ENCODE measurements around the gene PWWP2B.

GRCh38 chr10:132408823-132409666, 12.0 kb downstream of the PWWP2B start:
- TF ChIP-seq CTCF (conservative IDR thresholded peaks at IDR 0.05; ENCODE audit: low read depth in 2 of 2) (no peak), POLR2AphosphoS5 (IDR thresholded peaks at IDR 0.05; ENCODE audit: low read depth) (no peak), ETS1 (IDR thresholded peaks at IDR 0.05) (no peak), EZH2 (IDR thresholded peaks at IDR 0.05; ENCODE audit: low read depth, unreplicated experiment) (no peak), EZH2phosphoT487 (IDR thresholded peaks at IDR 0.05; ENCODE audit: unreplicated experiment) (no peak), REST (IDR thresholded peaks at IDR 0.05; ENCODE audit: unreplicated experiment) (no peak), ZNF114 (CRISPR knock-in tag; IDR thresholded peaks at IDR 0.05) (no peak), JUNB (IDR thresholded peaks at IDR 0.05; ENCODE audit: unreplicated experiment) (no peak)
